Stimulated activated CD8-positive, alpha-beta memory T cell treated with anti-CD3 and anti-CD28 coated beads, Interleukin-7, amount 100 ng/mL, for 24 hours (primary cell): ENCODE data around the gene DNAI1.
"Not testable (repeated sequence)": the region's sequence is repeated elsewhere in the genome, so short reads cannot be mapped to it uniquely, and the experiment has no call there.

Source experiments
- DNase-seq: peaks from one replicate; pipeline ENCODE4 v3.0.0-alpha.2; 2020; ENCODE audit warnings: low read depth

The DNAI1 gene

DNA sequence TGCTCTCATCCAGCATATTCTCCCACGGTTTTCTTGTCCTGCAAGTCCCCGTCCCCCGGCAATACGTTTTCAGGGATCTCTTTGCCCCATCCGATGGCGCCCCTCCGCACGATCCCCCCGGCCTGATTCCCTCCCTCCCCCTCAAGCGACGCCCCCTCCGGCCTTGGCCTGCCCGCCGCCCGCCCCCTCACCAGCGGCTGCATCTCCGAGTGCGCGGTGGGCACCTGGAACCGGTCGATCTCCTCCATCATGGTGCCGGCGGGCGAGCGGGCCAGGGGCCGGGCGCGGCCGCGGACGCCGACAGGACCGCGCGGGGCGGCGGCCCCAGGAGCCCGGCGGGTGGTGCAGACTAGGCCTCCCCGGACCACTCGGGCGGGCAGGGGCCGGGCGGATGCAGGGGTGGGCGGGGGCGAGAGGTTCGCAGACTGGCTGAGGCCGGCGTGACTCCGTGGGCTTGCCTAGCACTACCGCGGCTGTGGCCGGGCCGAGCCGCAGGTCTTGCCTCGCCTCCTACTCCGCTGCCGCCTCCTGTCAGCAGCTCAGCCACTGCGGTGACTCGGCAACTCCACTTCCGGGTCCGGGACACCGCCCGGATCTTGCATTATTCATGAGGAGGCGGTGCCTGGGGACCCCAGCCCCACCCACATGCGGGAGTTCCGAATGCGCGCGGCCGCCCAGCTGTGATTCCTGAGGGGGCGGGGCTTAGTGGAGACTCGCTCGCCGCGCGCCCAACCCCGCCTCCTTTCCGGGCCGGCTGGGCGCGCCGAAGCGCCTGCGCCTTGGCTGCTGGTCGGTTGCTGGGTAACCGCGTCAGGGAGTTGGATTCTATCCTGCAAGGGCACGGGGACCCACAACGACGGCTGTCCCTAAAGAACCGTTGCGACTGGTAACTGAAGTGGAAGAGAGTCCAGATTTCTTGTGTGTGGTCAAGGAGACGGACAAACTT lies at the start of gene DNAI1, which contains the start of gene FAM219A:
Gene DNAI1 (plus strand): TSS at position 793 of the 946 bp plus-strand sequence. CDS start 201 bp downstream, outside the sequence.
Gene FAM219A (minus strand): TSS at position 558 of the 946 bp plus-strand sequence. CDS start 307 bp downstream, at position 251.
- DNase-seq, result peak; percentile 96

- DNase-seq, result no peak
Observed at GRCh38 chr9:34409154-34409553, 49.5 kb upstream of the DNAI1 start.

- DNase-seq, result no peak
Observed at GRCh38 chr9:34412336-34412735, 46.3 kb upstream of the DNAI1 start.

DNA sequence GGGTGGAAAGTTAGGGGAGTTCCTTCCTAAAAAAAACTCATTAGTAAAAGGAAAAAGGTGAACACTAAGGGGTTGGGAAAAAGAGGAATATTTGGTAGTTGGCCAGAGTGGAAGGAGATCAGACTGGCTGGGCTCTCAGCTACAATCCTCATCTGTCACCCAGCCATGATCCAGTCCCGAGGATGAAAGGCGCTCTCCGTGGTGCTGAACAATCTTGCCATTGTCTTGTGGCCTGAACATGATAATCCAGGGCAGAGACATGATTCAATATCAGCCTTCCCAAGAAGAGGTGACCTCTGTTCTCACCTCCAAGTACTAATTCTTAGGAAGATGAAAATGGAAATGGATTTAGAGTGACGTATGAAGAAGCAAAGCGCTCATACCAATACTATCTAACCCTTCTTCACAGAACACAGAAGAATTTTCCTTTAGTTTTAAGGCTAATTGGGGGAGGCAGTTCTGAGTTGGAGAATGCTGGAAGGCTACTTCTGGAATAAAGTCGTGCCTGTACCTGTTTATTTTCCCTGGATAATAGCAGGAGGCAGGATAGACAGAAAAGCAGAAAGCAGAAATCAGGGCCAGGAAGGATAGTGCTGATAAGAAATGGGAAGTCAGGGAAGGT lies 45.3 kb upstream of the DNAI1 start:
- no peak for DNase-seq

- DNase-seq, result no peak
Observed at GRCh38 chr9:34417734-34418133, 40.9 kb upstream of the DNAI1 start.

DNA sequence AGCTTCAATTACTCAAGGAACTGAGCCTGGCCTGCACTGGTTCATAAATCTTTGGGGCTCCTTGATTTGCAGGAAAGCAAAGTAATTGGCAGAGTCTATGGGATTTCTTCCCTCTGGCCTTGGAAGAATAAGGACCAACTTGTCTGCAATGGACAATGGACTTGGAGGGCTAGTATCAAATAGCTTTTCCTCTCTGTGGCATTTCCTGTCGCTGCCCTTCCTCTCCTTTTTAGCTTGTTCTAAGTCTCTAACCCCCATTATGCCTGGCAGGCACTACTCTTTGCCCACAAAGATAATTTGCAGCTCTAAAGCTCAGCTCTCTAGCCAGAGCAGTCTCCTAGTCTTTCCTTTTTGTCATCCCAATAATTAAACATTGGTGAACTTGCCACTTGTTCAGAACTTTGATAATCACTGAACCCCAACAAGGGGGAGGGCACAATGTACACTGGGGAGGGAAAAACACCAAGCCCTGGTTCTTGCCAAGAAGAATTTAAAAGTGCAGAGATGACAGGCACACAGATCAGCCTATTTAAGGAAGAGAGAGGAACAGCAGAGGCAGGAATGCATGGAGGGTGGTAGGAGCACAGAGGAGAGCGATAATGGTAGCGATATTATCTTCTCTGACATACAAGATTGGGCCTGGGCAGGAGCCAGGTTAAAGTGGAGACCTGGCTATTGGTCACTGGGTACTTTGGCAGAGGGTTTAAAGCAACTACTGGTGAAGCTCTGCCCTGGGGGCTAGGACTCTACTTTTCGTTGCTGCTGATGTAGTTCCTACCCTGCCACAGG lies 38.7 kb upstream of the DNAI1 start:
- DNase-seq, result no peak

DNA sequence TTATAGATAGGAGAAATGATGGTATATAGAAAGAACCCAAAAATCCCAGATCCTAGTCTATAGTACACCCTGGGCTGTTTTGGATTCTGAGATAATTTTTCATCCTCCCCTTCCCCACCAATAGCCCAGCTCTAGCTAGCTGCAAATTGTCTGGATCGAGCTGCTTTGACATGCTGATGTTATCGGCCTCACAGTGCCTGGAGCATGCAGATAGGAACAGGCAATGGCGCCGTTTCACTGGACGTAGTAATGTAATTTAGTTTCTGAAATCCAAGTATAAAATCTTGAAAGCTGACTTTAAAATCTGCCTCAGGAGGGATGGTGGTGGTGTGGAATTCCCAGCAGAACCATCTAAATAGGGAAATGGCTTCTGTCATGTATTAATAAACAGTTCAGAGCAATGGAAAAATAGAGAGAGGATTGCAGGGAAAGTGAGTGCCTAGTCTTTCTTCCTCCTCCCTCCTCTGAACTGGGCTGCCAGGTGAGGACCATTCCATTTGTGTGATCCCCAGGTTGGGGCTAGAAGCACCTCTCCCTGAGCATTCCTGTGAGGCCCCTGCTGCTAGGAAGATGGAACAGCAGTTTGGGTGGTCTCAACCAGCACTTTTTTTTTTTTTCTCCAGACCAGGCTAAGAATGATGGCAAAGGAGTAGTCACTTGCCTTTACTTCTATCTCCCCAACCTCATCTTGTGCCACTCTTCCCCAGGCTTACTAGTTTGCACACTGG lies 32.1 kb upstream of the DNAI1 start:
- no peak for DNase-seq

DNA sequence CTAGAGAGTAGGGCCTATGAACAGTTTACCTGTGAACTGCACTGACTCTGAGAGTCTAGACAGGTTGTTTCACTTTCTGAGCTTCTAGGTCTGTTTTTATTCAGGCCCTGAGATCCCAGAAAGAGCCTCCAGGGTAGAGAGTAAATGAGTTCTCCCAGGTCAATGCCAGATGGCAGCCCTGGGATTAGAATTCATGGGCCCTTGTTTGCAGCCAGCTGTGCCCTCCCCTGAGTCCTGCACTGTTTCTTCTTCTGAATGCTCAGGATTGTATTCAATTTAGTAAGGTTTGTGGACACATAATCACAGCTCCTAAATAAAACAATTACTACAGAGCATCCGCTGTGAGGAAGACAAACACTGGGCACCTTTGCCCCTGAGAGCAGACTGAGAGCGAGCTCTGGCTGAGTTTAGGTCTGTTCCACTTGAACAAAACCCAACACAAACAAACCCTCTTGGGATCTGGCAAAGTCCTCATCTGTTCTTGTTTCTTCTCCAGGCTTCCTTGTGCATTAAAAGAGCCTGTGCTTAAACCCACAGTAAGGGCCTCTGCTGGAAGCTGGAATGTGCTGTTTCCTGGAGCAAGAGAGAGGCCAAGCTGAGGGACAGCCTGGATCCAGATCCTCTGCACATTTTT lies 30.2 kb upstream of the DNAI1 start:
- no peak for DNase-seq

DNA sequence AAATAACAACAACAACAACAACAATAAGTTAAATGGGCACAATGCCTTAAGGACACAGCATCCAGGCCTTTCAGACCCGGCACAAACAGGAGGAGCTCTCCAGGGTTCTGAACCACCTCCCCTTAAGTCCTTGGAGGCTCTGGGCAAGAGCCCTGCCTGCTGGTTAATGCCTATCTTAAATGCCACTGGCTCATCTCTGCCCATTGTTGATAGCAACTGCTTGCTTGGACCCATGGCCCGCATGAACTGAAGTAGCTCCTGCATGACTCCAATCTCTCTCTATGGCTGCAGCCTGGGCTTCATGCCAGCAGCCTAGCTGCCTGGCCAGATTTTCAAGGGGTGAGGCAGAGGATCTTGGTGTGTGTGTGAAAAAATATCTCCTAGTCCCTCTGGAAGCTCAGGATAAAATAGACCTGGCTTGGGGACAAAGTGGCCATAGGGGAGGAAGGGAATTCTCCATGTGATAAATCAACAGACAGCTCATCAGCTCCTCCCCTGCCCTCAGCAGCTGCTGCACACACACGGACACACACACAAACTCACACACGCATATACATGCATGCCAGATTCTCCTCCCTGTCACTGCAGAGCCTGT lies 27.7 kb upstream of the DNAI1 start:
- DNase-seq, result no peak

GRCh38 chr9:34431667-34432066 lies 26.9 kb upstream of the DNAI1 start:
- DNase-seq, result no peak

DNA sequence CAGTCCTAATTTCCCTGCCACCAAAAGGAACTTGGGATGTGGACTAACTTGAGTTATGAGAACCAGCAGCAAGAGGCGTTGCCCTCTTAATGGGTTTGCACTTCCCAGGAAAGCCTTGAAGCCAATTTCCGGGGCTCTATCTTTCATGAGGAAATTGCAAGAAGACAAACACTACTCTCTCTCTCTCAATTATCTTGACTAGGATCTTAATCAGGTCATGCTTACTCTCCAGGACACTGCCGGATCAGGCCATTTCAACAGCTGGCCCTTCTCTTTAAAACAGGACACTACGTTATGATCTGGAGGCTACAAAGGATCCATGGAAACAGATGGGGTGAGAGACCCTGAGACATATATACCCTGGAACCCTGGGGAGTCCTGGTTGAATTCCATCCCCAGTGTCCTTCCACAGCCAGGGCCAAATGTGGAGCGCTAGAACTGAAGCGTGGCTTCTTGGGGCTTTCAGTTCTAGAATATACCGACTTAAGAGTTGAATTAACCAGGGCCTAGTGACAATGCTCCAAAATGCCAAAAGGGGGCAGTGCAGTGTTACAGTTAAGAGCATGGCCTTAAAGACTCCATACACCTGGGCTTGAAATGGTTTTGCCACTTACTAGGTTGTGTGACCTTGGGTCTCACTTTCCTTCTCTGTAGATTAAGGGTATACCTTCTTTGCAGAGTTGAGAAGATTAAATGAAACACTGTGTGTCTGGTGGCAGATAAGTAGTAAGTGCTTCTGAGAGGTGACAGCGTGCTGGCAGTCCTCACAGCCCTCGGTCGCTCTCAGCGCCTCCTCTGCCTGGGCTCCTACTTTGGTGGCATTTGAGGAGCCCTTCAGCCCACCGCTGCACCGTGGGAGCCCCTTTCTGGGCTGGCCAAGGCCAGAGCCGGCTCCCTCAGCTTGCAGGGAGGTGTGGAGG lies 21.3 kb upstream of the DNAI1 start:
- no peak for DNase-seq

DNA sequence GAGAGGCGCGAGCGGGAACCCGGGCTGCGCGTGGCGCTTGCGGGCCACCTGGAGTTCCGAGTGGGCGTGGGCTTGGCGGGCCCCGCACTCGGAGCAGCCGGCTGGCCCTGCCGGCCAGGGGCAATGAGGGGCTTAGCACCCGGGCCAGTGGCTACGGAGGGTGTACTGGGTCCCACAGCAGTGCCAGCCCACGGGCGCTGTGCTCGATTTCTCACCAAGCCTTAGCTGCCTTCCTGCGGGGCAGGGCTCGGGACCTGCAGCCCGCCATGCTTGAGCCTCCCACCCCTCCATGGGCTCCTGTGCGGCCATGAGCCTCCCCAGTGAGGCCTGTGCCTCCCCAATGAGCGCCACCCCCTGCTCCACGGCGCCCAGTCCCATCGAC lies 20.7 kb upstream of the DNAI1 start:
- not testable (repeated sequence) for DNase-seq

DNA sequence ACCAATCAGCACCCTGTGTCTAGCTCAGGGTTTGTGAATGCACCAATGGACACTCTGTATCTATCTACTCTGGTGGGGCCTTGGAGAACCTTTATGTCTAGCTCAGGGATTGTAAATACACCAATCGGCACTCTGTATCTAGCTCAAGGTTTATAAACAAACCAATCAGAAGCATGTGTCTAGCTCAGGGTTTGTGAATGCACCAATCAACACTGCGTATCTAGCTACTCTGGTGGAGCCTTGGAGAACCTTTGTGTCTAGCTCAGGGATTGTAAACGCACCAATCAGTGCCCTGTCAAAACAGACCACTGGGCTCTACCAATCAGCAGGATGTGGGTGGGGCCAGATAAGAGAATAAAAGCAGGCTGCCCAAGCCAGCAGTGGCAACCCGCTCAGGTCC lies 20.1 kb upstream of the DNAI1 start:
- DNase-seq, result not testable (repeated sequence)

GRCh38 chr9:34440017-34440416 lies 18.6 kb upstream of the DNAI1 start:
- DNase-seq, result no peak

- no peak for DNase-seq
Observed at GRCh38 chr9:34442770-34443169, 15.8 kb upstream of the DNAI1 start.

DNA sequence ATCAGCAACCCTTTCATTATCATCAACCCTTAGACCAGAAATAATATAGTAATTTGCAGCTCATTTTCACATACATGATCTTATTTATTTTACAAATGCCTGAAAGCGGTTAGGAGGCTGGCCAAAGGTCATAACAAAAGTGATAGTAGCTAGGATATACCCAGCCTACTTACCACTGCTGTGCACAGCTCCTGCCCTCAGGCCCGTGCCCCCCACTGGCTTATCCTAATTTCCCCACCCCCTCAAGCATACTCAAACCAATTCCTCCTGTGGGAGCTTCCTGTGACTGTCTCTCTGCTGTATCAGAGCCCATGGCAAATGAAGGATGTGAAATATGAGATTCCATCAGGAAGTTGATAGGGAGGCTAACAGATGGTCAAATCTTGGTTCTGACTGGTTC lies 15.1 kb upstream of the DNAI1 start:
- no peak for DNase-seq

- no peak for DNase-seq
Observed at GRCh38 chr9:34443976-34444375, 14.6 kb upstream of the DNAI1 start.

GRCh38 chr9:34446468-34446891 lies 12.1 kb upstream of the DNAI1 start:
- DNase-seq, result no peak

DNA sequence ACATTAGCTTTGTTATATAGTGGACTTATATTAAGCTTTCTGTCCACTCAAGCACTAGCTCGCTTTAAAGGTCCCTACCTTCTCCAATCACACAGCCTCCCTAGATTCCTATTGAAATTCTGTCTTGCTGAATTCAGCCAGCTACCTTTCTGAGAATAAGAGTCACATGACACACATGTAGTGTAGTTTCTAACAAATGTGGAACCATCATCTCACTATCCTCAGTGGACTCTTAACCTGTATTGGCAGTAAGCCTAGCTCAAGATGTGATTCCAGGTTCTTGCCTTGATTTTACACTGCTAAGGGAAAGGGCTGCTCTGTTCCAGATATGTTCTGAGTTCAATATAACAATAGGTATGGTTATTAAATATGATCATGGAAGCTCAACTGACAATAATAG lies 11.7 kb upstream of the DNAI1 start:
- DNase-seq, result no peak

DNA sequence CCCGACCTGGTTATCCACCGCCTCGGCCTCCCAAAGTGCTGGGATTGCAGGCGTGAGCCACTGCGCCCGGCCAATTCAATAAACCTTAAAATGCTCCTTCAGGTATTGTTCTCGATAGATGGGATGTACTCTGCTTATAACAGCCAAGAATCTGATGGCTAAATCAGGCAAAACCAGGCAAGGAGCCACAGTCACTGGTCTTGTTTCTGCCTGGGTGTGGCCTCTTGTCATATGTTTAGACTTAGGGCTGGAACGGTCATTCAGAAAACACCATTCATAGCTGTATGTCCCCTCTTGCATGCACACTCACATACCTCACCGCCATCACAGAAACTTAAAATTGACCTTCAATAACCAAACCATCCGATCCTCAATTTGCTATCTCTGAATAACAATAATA lies 8.0 kb upstream of the DNAI1 start:
- DNase-seq, result no peak
